CD4-positive, alpha-beta T cell treated with Interleukin-15 for 1 hour (primary cell): ENCODE results near the gene ZNF592.
"Not testable (repeated sequence)": the region's sequence is repeated elsewhere in the genome, so short reads cannot be mapped to it uniquely, and the experiment has no call there.

Experiments used
- DNase-seq: peaks from one replicate; pipeline ENCODE4 v3.0.0-alpha.2; 2020

ZNF592 gene

DNA sequence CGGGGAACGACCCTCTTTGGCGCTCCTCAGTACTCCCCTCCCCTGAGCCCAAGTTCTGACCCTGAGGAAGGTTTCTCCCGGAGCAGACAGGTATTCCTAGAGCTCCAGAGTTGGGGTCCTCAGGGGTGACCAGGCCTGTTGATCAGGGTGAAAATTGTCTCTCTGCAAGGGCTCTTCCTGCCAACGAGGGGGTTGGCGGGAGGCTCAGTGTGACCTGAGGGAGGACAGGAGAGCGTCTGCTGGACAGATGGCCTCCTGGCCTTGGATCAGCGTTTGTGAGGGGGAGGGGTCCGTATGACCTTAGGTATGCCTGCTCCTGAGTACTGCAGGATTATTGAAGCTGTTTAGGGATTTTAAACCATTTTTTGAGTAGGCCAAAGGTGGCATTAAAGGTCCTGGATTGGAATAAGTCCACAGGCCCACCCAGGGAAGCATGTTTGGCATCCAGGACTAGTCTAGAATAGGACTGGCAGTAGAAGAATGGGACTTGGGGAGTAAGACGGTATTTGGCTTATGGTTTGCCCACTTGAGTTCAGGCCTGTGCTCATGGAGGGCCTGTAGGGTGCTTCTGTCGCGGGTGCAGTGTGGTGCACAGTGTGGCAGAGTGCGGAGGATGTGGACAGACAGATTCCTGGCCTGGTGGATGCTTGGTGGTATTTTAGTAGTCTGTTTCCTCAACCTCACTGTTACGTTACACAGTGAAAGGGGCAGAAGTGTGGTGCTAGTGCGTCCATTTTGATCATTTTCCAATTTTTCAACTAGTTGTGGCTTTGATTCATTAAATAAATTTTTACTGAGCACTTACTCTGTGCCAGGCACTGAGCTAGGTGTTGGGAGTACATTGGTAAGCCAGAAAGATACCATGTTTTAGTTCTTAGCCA, 959 bp downstream of the ZNF592 start:
- DNase-seq, result peak; percentile 52

DNA sequence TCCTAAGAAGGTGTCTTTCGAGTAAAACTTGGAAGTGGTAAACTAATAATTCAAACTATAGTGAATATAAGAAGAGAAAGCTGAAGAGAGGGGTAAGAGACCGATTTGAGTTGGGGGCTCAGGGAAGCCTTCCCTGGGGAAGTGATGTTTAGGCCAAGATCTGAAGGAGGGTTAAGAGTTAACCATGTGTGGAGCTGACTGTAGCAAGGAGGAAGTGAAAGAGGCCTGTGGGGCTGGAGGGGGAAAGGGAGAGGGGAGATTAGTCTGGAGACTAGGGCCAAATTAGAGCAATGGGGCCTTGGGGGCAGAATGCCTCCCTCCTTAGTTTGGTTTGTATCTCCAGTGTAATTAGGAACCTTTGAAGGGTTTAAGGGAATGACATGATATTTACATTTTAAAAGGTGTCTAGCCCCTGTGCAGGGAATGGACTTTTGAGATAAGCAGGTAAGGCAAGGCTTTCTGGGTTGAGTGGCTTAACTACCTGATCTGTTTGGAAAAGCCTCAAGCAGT, 2.2 kb downstream of the ZNF592 start:
- peak; percentile 36 for DNase-seq

DNA sequence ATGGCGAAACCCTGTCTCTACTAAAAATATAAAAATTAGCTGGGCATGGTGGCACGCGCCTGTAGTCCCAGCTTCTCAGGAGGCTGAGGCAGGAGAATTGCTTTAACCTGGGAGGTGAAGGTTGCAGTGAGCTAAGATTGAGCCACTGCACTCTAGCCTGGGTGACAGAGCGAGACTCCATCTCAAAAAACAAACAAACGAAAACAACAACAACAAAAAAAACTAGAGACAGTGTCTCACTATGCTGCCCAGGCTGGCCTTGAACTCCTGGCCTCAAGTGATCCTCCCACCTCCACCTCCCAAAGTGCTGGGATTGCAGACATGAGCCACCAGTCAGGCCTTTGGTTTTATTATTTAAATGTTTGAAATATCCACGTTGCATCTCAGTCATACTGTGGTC, 3.3 kb downstream of the ZNF592 start:
- not testable (repeated sequence) for DNase-seq

DNA sequence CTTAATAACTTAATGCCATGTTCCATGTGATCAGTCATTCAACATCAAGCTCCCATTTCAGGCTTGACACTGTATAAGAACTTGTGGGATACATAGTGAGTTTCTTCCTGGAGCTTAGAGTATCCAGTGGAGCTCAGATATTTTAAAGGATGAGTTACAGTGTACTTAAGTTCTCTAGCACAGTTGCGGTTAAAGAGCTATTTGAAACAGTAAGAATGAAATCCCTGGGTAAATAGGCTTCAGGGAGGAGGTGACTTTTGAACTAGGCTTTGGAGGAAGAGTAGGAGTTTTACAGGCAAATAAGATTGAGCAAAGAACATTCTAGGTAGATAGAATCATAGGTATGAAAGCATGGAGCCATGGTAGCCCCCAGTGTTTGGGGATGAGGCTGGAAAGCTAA, 3.8 kb downstream of the ZNF592 start:
- no peak for DNase-seq

DNA sequence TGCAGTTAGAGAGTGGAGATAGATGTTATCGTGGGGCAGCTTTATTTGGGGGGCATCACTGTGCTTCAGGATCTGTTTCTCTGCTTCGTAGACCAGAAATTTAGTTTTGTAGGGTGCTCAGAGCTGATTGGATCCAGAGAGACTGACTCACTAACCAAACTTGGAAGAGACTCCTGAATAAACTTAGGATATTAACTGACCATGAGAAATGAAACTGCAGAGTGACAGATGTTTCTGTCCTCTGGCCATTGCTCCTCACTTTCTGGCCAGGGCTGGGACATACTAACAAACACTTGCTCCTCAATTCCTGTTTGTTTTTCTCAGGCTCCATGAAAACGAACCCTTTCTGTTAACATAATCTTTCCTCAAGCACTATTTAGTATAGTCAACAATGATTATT, 4.3 kb downstream of the ZNF592 start:
- DNase-seq, result no peak

DNA sequence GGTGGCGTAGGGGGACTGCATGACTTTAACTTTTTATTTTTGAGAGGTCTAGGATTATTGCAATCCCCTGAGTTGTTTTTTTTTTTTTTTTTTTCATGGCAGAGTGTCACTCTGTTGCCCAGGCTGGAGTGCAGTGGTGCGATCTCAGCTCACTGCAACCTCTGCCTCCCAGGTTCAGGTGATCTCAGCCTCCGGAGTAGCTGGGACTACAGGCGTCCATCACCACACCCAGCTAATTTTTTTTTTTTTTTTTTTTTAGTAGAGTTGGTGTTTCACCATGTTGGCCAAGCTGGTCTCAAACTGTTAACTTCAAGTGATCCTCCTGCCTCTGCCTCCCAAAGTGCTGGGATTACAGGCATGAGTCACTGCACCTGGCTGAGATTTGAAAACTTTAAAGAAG, 6.5 kb downstream of the ZNF592 start:
- not testable (repeated sequence) for DNase-seq

DNA sequence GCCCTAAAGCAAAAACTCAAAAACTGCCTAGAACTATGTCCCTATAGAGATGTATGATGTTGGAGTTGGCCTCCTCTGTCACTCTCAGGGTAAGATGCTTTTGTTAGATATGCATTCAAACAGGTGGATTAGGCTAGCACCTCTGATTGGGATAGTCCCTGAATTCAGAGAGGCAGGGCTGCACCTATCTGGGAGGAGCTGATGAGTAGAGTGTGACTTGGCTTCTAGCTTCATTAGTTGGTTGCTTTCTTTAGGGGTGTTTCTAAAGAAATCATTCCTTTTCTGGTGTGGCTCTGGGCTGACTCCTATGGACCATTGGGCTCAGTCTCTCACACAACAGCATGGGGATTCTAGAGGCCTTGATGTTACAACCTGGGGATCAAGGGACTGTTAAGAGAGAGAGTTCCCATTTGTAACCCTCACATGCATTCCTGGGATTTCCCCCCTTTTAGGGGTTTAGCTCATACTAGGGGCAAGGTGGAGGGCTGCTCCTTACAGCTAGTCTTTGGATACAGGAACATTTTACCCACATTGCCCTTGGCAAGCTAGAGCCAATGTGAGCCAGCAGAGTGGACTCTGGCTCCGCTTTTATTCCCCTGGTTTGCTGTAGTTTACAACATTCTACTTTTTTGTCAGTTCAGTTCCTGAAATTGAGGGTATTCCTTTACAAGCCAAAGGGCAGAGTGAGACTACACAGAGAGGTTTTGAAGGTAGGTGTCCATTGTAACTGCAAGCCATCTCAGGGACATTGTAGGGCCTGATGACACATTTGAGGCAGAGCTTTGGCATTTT, 7.5 kb downstream of the ZNF592 start:
- DNase-seq, result no peak

DNA sequence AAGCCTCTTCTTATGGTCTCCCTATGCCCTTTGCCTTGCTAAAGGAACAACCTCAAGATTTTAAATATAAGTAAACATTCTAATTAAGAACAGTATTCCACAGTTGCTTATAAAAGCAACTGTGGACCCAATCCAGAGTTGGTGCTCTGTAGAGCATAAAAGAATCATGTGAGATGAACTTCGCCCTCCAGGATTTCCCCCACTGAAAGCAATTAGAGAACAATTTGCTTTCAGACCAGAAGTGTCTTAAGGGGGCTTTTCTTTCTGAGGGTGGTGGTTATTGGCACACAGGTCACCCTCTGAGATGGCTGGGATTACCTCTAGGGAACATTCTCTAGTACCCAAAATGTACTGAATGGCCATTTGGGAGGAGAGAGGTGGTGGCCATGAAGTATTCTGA, 10.6 kb downstream of the ZNF592 start:
- DNase-seq, result no peak

DNA sequence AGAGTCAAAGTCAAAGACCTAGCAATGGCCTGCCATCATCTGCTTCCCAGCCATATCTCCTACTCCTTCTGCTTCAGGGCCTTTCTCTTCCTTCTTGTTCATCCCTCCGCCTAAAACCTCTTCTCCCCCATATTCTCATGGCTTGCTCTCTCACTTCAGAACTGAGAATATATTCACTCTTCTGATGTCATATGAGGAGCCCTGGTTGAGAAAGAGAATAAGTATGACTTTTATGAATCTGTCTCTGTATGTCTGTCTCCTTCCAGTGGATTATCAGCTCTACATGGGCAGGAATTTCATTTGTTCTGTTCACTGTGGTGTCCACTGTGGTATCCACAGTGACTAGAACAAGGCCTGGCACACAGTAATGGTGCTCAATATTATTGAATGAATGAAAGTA, 11.8 kb downstream of the ZNF592 start:
- no peak for DNase-seq

DNA sequence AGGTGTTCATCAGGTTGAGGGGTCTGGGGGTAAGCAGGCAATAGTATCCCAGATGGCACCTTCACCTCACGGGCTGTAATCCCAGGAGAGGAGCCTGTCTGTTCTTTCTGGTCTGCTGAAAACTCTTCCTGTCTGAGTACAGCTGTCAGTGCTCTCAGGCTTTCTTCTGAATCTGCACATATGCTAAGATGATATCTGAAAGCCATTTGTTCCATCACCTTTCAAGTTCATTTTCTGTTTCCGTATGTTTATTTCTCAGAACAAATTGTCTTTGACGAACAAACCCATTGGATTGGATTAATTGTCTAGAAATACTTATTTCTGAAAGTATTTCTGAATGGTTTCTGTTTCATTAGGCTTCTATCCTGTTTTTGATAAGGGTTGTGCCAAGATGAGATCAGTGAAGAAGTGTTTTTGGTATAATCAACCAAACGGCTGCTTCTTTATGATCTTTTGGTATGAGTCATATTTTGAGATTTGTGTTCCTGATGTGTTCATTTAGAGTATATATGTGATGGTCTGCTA, 13.3 kb downstream of the ZNF592 start:
- DNase-seq, result no peak

DNA sequence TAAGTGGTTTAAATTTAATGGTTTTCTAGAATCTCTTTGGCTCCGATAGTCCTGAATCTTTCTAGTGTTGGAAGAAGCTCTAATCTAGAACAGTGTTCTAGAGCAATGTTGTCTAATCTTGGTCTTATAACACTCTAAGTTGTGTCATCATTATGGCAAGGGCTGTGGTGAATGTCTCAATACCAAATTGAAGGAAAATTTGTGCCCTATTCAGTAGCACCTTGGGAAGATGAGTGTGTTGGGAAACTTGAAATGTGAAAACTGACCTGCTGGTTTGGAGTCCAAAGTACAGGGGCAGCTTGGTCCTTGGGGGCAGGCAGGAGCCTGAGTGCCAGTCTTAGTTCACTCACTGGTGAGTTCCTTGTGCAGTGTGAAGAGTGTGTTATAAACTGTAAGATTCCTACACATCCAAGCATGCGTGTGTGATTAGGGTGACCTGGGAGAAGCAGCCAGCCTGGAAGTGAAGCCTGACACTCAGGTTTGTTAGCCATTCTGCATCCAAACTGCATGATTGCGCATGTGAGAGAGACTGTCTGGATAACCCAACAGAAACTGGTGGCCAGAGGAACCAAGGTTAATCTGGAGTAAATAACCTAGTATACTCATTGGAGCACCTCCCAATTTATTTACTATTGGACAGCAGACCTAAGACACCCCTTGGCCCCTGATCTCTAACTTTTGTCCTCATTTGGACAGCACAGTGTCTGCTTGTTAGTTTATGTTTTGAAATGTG, 14.6 kb downstream of the ZNF592 start:
- no peak for DNase-seq

DNA sequence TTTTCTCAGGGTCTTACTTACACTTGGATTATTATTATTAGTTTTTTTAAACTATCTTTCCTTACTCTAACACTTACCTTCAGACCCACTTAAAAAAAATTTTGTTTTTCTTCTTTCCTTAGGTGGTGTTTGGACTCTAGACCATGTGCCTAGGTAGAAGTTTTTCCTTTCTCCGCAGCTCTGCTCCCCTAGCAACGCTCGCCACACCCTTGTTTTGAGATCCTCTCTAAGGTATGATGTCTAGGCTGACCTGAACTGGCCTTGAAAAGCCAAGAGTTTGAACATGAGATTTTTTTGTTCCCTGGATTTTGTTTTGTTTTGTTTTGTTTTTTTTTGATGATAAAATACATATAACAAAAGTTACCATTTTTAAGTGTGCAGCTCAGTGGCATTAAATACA, 16.2 kb downstream of the ZNF592 start:
- no peak for DNase-seq

DNA sequence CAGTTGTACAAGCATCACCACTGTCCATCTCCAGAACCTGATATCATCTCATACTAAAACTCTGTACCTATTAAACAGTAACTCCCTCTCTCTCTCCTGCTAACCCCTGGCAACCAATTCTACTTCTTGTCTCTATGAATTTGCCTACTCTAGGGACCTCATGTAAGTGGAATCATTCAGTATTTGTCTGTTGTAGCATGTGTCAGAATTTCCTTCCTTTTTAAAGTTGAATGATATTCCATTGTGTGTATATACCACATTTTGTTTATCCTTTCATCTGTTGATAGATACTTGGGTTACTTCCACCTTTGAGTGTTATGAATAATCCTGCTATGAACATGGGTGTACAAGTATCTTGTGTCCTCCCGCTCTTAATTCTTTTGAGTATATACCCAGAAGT, 16.6 kb downstream of the ZNF592 start:
- DNase-seq, result no peak

DNA sequence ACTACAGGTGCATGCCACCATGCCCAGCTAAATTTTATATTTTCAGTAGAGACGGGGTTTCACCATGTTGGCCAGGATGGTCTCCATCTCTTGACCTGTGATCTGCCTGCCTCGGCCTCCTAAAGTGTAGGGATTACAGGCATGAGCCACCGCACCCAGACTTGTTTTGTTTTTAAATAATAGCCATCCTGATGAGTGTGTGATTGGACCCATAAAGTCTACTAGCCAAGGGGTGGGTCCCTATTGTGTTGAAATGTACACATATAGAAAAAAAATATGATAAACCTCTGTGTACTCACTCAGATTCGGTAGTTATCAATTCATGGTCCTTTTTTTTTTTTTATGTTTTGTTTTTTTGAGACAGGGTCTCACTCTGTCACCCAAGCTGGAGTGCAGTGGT, 17.3 kb downstream of the ZNF592 start:
- DNase-seq, result no peak

DNA sequence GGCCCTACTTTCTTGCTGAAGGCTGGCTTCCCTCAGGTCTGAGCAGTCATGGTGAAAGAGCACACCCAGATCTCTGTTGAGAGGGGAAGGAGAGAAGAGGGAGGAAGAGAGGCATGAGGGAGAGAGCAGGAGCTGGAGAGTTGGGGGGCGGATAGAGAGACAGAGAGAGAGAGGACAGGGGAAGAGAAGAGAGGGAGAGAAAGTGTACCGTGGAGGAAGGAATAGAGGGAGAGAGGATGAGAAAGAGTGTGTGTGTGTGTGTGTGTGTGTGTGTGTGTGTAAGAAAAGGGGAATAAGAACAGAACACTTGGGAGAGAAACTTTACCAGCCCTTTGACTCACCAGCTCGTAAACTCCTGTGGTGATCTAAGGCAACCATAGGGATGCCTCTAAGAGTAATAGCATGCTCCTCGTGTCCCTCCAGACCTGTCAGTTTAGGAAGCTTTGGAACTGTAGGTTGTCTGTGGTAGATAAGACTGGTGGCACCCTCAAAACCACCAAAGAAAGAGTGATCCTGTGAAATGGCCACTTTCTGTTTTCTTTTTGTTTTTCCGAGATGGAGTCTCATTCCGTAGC, 18.2 kb downstream of the ZNF592 start:
- DNase-seq, result no peak

DNA sequence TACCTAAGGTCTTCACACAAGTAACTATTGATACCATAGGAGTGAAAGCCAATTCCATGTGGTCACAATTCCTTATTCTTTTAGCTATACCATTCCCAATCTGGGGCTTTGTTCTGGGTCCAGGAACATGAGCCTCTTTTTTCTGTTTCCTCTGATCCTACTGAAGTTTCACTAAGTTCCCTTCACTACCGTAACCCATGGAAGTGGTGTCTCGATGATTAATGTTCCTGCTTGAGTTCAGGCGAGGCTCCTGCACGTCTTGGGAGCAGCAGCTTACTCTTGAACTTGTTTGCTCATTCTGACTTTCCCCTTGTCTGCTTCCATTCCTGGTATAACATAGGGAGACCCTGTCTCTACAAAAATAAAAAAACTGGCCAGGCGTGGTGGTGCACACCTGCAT, 23.6 kb downstream of the ZNF592 start:
- no peak for DNase-seq

DNA sequence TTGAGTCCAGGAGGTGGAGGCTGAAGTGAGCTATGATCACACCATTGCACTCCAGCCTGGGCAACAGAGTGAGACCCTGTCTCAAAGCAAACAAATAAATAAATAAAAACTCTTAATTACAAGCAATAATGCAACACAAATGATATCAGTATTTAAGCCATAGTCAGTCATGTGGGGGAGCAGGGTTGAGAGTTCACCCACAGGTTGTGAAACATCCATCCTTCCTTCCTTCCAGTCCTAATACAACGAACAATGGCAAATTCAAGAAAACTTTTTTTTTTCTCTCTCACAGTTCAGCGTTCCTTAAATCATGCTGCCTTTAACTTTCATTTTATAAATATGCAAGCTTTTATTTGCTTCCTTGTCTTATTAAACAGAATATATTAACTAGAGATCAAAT, 24.1 kb downstream of the ZNF592 start:
- DNase-seq, result no peak

DNA sequence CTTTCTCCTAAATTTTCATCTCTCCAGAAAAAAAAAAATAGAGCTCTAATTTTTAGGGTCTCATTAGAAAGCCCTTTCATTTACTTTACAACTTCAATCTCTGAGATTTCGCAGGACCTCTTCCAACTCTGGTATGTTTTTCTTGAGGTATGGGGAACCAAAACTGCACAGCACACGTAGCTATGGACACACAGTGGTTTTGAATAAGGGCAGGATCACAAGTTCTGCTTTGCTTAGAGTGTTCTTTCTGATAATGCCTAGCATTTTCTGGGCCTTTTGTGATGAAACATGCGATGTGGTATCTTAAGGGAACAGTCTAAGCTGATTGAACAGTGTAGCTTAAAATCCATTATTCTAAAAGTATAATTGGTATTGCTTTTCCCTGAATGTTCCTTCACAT, 25.3 kb downstream of the ZNF592 start:
- DNase-seq, result no peak

DNA sequence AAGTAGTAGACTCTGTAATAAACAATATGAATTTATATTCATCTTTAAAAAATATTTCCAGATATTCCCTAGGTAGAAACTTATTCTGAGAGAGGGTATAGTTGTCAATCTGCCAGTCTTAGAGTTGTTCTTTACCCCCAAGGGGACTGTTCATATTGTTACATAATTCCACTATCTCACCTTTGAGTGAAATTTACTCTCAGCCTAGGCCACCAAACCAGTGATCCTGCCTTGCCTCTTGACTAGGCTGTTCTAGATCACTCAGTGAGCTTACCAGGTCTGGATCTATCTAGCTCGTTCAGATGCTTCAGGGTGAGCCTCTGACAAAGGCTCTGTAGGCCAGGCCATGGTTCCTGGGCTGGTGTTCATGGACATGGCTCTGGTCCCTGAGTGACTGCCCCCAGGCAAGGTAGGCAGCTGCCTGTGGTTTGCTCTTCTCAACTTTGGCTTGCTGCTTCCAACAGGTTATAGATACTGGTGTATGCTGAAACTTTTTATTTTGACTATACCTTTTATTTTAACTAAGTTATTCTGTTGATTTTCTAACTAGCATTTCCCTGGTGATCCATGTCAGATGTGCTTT, 27.6 kb downstream of the ZNF592 start:
- DNase-seq, result no peak

DNA sequence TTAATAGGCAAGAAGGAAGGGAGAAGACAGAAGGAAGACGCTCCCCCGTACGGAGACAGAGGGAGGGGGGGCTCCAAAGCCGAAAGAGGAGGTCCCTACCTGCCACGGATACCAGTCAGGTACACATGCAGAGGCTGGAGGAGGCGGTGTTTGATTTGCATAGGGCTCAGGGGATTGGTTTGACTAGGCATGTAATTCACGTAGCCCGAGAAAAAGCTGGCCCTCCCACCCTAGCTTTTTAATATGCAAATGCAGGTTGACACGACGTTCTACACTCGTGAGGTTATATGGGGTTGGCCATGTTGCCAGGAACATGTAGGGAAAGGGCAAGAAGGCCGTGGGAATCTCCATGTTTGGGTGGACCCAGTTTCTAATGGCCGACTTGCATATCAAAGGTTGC, 29.8 kb downstream of the ZNF592 start:
- no peak for DNase-seq

DNA sequence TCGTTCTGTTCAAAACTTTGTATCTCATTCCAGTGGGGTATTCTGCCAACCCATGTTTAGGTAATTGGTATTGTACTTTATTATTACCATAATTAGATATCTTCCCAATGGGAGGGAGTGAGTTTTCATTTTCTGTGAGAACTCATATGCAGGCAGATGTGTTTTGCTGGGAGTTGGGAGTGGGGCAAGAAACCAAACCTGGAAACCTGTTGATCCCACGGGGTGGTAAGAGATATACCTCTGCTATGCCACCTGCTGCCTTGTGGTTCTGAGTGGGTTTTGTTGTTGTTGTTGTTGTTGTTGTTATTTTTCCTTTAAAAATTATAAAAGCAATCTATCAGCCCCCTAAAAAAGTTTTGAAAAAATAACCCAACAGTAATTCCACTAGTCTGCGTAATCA, 32.1 kb downstream of the ZNF592 start:
- DNase-seq, result no peak

DNA sequence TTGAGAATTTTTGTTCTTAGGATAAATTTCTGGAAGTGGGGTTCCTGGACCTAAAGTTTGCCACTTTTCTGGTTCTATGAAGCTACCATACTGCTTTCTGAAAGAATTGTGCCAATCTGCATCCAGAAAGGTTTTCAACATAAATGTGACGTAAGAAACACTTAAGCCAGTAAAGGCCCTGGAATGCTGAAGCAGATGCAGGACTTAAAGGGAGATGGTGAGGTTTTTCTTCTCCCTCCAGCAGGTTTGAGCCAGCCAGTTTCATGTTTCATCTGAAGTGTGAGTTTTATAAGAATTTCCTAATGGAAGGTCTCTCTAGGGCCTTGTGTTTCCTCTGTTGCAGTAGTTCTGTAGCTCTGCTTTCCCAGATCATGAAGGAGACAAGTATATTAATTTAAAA, 33.1 kb downstream of the ZNF592 start:
- DNase-seq, result no peak
